ENCODE data around the gene SHISAL2A. TPM values are rescaled to one million over a fixed set of nuclear protein-coding genes. Genes with fewer than 3 reads are reported as not detected.
A peak's percentile ranks its signal among the peaks of the same experiment; 100 is the strongest.
"Not testable (repeated sequence)": the region's sequence is repeated elsewhere in the genome, so short reads cannot be mapped to it uniquely, and the experiment has no call there.

The SHISAL2A gene
- polyA plus RNA-seq, 4 donors = 0.35 to 0.45 TPM; not detected in 2

GRCh38 chr1:52692697-52693096 lies 59.7 kb downstream of the SHISAL2A start:
- no peaks in the 10 kb centered on the region for H3K9me3 ChIP-seq (ENCODE audit: control insufficient read depth in 2 of 2, insufficient read depth in 1 of 2, low read depth in 1 of 2, low read length in 1 of 2)
- peaks cover 3 to 43% (median 14%) of the 10 kb centered on the region in 3 donors for H3K36me3 ChIP-seq (ENCODE audit: control insufficient read depth in 3 of 3, insufficient read depth in 2 of 3, low read depth in 1 of 3, low read length in 3 of 3)
- H3K27me3 ChIP-seq (ENCODE audit: control insufficient read depth in 3 of 3, insufficient read depth in 3 of 3, low read length in 3 of 3) = no peaks in the 10 kb centered on the region
- 85 to 99% (median 97%) methylated on average over 4 of the region's 4 CpGs for WGBS, 3 donors
- H3K4me3 ChIP-seq (ENCODE audit: low read depth in 1 of 3, low read length in 3 of 3) = no peak overlapping the region
- FAIRE-seq (no peak), DNase-seq (no peak)
- H3K27ac ChIP-seq (ENCODE audit: low read depth in 1 of 3, low read length in 2 of 3) = no peak overlapping the region
- peaks cover 0 to 3% (median 0%) of the 10 kb centered on the region in 3 donors for H3K4me1 ChIP-seq (ENCODE audit: control insufficient read depth in 3 of 3, insufficient read depth in 2 of 3, low read depth in 1 of 3, low read length in 2 of 3)

DNA sequence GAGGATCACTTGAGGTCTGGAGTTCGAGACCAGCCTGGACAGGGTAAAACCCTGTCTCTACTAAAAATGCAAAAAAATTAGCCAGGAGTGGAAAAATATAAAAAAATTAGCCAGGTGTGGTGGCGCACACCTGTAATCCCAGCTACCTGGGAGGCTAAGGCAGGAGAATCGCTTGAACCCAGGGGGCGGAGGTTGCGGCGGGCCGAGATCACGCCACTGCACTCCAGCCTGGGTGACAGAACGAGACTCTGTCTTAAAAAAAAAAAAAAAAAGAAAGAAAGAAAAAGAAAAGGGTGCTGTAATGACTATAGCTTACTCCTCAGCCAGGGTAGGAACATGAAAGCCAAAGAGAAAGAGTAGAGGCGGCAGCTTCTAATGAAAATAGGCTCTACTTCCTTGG lies 60.4 kb downstream of the SHISAL2A start:
- H3K4me3 ChIP-seq (ENCODE audit: low read depth in 1 of 3, low read length in 3 of 3); H3K27ac ChIP-seq (ENCODE audit: low read depth in 1 of 3, low read length in 2 of 3); H3K9me3 ChIP-seq (ENCODE audit: control insufficient read depth in 2 of 2, insufficient read depth in 1 of 2, low read depth in 1 of 2, low read length in 1 of 2); H3K27me3 ChIP-seq (ENCODE audit: control insufficient read depth in 3 of 3, insufficient read depth in 3 of 3, low read length in 3 of 3); DNase-seq; FAIRE-seq; H3K4me1 ChIP-seq (ENCODE audit: control insufficient read depth in 3 of 3, insufficient read depth in 2 of 3, low read depth in 1 of 3, low read length in 2 of 3): not testable (repeated sequence)
- peaks cover 3 to 36% (median 9%) of the 10 kb centered on the region in 3 donors for H3K36me3 ChIP-seq (ENCODE audit: control insufficient read depth in 3 of 3, insufficient read depth in 2 of 3, low read depth in 1 of 3, low read length in 3 of 3)
- WGBS, 3 donors = 93 to 100% (median 94%) methylated on average over 7 to 10 of the region's 10 CpGs

GRCh38 chr1:52693843-52694242 lies 60.9 kb downstream of the SHISAL2A start:
- peaks cover 0 to 34% (median 6%) of the 10 kb centered on the region in 3 donors for H3K36me3 ChIP-seq (ENCODE audit: control insufficient read depth in 3 of 3, insufficient read depth in 2 of 3, low read depth in 1 of 3, low read length in 3 of 3)
- FAIRE-seq (no peak), DNase-seq (no peak)
- peaks cover 0 to 3% (median 3%) of the 10 kb centered on the region in 3 donors for H3K4me1 ChIP-seq (ENCODE audit: control insufficient read depth in 3 of 3, insufficient read depth in 2 of 3, low read depth in 1 of 3, low read length in 2 of 3)
- 92 to 100% (median 100%) methylated on average over 1 of the region's 1 CpG for WGBS, 3 donors
- no peak overlapping the region for H3K27ac ChIP-seq (ENCODE audit: low read depth in 1 of 3, low read length in 2 of 3)
- H3K27me3 ChIP-seq (ENCODE audit: control insufficient read depth in 3 of 3, insufficient read depth in 3 of 3, low read length in 3 of 3) = no peaks in the 10 kb centered on the region
- H3K9me3 ChIP-seq (ENCODE audit: control insufficient read depth in 2 of 2, insufficient read depth in 1 of 2, low read depth in 1 of 2, low read length in 1 of 2) = no peaks in the 10 kb centered on the region
- no peak overlapping the region for H3K4me3 ChIP-seq (ENCODE audit: low read depth in 1 of 3, low read length in 3 of 3)

DNA sequence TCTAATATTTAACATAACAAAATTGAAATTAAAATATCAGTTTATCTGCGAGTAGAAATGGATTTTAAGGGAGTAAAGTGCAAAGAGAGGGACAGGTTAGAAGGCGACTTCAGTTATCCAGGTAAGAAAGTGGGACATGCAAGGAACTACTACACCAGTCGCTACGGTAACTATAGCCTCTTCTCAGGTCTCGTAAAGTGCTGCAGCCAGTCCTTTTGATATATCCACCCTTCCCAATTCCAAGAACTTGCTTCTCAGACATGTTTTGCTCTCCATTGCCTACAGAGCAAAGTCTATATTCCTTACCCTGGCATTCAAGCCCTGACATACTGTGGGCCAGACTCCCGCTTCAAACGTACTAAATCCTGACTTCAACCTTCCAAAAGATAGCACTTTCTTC lies 62.7 kb downstream of the SHISAL2A start:
- no peaks in the 10 kb centered on the region for H3K27me3 ChIP-seq (ENCODE audit: control insufficient read depth in 3 of 3, insufficient read depth in 3 of 3, low read length in 3 of 3)
- WGBS, 3 donors = 95 to 96% (median 96%) methylated on average over 7 of the region's 7 CpGs
- FAIRE-seq (no peak), DNase-seq (no peak)
- no peak overlapping the region for H3K27ac ChIP-seq (ENCODE audit: low read depth in 1 of 3, low read length in 2 of 3)
- no peaks in the 10 kb centered on the region for H3K9me3 ChIP-seq (ENCODE audit: control insufficient read depth in 2 of 2, insufficient read depth in 1 of 2, low read depth in 1 of 2, low read length in 1 of 2)
- no peak overlapping the region for H3K4me3 ChIP-seq (ENCODE audit: low read depth in 1 of 3, low read length in 3 of 3)
- H3K4me1 ChIP-seq (ENCODE audit: control insufficient read depth in 3 of 3, insufficient read depth in 2 of 3, low read depth in 1 of 3, low read length in 2 of 3) = peaks cover 0 to 4% (median 3%) of the 10 kb centered on the region in 3 donors
- H3K36me3 ChIP-seq (ENCODE audit: control insufficient read depth in 3 of 3, insufficient read depth in 2 of 3, low read depth in 1 of 3, low read length in 3 of 3) = peaks cover 0 to 23% (median 6%) of the 10 kb centered on the region in 3 donors

DNA sequence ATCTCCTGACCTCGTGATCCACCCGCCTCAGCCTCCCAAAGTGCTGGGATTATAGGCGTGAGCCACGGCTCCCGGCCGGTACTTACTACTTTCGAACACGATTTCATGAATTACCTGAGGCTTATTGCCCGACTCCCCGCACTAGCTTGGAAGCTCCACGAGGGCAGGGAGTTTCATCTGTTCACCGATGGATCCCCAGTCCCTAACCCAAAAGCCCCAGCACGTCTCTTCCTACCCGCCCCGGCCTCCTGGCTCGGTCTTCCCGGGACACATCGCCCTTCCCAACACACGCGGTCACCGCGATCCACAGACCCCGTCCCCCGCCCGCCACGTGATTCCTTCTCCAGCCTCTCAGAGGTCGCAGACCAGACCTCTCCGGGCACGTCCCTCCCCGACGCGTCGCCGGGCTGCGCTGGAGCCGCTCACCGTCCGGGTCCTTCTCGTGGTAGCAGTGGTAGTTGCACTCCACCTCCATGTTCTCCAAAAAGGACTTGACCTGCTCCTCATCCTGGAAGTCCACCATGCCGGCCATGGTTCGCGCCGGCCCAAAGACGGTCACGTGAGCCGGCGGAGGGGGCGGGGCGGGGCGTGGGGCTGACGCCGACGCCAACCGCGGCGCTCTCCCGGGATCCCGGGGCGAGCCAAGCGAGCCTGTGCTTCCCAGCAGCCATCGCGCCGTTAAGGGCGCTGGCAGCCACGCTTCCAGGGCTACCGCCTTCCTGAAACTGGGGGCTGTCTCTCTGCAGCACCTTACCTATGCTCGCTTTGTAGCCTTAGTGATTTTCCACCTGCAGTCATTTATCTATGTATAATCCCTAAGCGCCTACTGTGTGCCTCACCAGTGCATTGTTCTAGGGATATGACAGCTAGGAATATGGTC lies 65.1 kb downstream of the SHISAL2A start, which contains the start of gene COA7:
Gene COA7, minus strand, starts transcription at position 553 of the 880 bp plus-strand sequence. Its CDS starts 21 bp downstream, at position 532.
- FAIRE-seq = no peak
- peak; percentile 87 to 96 for DNase-seq

DNA sequence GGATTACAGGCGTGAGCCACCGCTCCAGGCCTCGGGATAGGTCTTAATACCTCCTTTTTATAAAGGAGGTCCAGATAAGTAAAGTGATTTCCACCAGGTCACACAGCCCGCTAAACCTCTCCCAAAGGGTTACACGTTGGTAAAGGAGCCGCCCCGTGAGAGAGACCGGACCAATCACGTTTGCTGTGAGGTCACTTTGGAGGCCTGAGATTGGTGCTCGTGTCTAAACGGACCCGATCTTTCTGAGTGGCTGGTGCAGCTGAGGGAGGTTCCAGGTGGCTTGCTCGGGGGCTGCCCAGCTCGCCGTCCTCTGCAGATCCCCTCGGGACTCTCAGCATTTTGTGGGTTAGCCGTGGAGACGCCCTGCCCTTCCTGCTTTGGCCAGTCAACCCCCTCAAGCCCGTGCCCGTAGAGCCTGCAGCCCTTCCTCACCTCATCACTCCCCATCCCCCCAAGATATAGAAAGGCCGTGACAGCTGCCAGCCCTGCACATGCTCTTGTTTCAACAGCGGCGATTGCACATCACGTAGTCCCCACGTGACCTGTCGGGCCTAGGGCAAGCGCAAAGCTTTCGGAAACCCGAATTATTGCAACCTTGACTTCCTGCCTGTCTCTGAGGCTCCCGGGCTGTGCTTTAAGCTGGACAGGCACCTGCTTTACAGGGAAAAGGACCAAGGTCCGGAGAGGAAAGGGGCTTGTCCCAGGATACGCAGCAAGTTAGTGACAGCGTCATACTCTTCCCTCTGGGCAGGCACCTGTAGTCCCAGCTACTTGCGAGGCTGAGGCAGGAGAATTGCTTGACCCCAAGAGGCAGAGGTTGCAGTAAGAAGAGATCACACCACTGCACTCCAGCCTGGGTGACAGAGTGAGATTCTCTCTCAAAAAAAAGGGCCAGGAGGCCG lies 70.2 kb downstream of the SHISAL2A start:
- DNase-seq (peak; percentile 96 to 98), FAIRE-seq (no peak)
- H3K27ac ChIP-seq (ENCODE audit: low read depth in 1 of 3, low read length in 2 of 3) = peak overlapping the region; percentile 84 to 93 (median 85)
- WGBS, 3 donors = 4 to 6% (median 4%) methylated on average over 35 of the region's 35 CpGs
- H3K4me1 ChIP-seq (ENCODE audit: control insufficient read depth in 3 of 3, insufficient read depth in 2 of 3, low read depth in 1 of 3, low read length in 2 of 3) = peaks cover 0 to 18% (median 0%) of the 10 kb centered on the region in 3 donors
- no peaks in the 10 kb centered on the region for H3K36me3 ChIP-seq (ENCODE audit: control insufficient read depth in 3 of 3, insufficient read depth in 2 of 3, low read depth in 1 of 3, low read length in 3 of 3)
- peaks cover 0 to 6% of the 10 kb centered on the region in 2 donors for H3K9me3 ChIP-seq (ENCODE audit: control insufficient read depth in 2 of 2, insufficient read depth in 1 of 2, low read depth in 1 of 2, low read length in 1 of 2)
- H3K27me3 ChIP-seq (ENCODE audit: control insufficient read depth in 3 of 3, insufficient read depth in 3 of 3, low read length in 3 of 3) = no peaks in the 10 kb centered on the region
- H3K4me3 ChIP-seq (ENCODE audit: low read depth in 1 of 3, low read length in 3 of 3) = peak overlapping the region; percentile 14 to 47 (median 47)

More for the DNA sequence above, 65.1 kb downstream of the SHISAL2A start, which contains the start of gene COA7:
- Histone ChIP-seq H3K4me3 (ENCODE audit: low read depth in 1 of 3, low read length in 3 of 3) (peak within 1 kb of the TSS; percentile 65 to 93 (median 73)), H3K27me3 (ENCODE audit: control insufficient read depth in 3 of 3, insufficient read depth in 3 of 3, low read length in 3 of 3) (no peaks in the 10 kb centered on the region), H3K27ac (ENCODE audit: low read depth in 1 of 3, low read length in 2 of 3) (peak within 1 kb of the TSS; percentile 64 to 95 (median 90)), H3K9me3 (ENCODE audit: control insufficient read depth in 2 of 2, insufficient read depth in 1 of 2, low read depth in 1 of 2, low read length in 1 of 2) (no peaks in the 10 kb centered on the region), H3K36me3 (ENCODE audit: control insufficient read depth in 3 of 3, insufficient read depth in 2 of 3, low read depth in 1 of 3, low read length in 3 of 3) (peaks cover 0 to 4% (median 0%) of the 10 kb centered on the region in 3 donors), H3K4me1 (ENCODE audit: control insufficient read depth in 3 of 3, insufficient read depth in 2 of 3, low read depth in 1 of 3, low read length in 2 of 3) (peaks cover 0 to 10% (median 3%) of the 10 kb centered on the region in 3 donors)
- WGBS, 3 donors = 2% methylated on average over 46 to 68 of the region's 68 CpGs

GRCh38 chr1:52706136-52706670 lies 73.2 kb downstream of the SHISAL2A start:
- no peak overlapping the region for H3K4me3 ChIP-seq (ENCODE audit: low read depth in 1 of 3, low read length in 3 of 3)
- no peak for FAIRE-seq
- WGBS, 3 donors = 66 to 76% (median 70%) methylated on average over 6 of the region's 6 CpGs
- no peaks in the 10 kb centered on the region for H3K36me3 ChIP-seq (ENCODE audit: control insufficient read depth in 3 of 3, insufficient read depth in 2 of 3, low read depth in 1 of 3, low read length in 3 of 3)
- no peaks in the 10 kb centered on the region for H3K27me3 ChIP-seq (ENCODE audit: control insufficient read depth in 3 of 3, insufficient read depth in 3 of 3, low read length in 3 of 3)
- no peak overlapping the region for H3K27ac ChIP-seq (ENCODE audit: low read depth in 1 of 3, low read length in 2 of 3)
- peaks cover 0 to 9% (median 0%) of the 10 kb centered on the region in 3 donors for H3K4me1 ChIP-seq (ENCODE audit: control insufficient read depth in 3 of 3, insufficient read depth in 2 of 3, low read depth in 1 of 3, low read length in 2 of 3)
- DNase-seq = no peak
- H3K9me3 ChIP-seq (ENCODE audit: control insufficient read depth in 2 of 2, insufficient read depth in 1 of 2, low read depth in 1 of 2, low read length in 1 of 2) = peaks cover 0 to 6% of the 10 kb centered on the region in 2 donors

Data from small intestine (tissue), 7 donors.